ENCODE data around the gene COPS3.

- TF ChIP-seq EP300 (IDR thresholded peaks at IDR 0.05), result no peak
- TF ChIP-seq POLR2A (IDR thresholded peaks at IDR 0.05; ENCODE audit: low read depth), result no peak
- no peak for TF ChIP-seq POLR2AphosphoS5 (IDR thresholded peaks at IDR 0.05)
Observed at GRCh38 chr17:17204635-17205231, 76.3 kb downstream of the COPS3 start.

All from esophagus muscularis mucosa (tissue), 3 donors.